ENCODE data around the gene CASP7. TPM values are rescaled to one million over a fixed set of nuclear protein-coding genes. Genes with fewer than 3 reads are reported as not detected.

The CASP7 gene
- total RNA-seq, 1 donor from 2014 or later = 44.9 TPM

- Mint-ChIP-seq H3K4me3 (ENCODE audit: unreplicated experiment) (no peak overlapping the region), H3K4me1 (ENCODE audit: low read depth, unreplicated experiment) (peaks cover 12% of the 10 kb centered on the region), H3K36me3 (ENCODE audit: low read depth, unreplicated experiment) (no peaks in the 10 kb centered on the region), H3K27ac (ENCODE audit: unreplicated experiment) (no peak overlapping the region), H3K27me3 (ENCODE audit: low read depth, unreplicated experiment) (peaks cover 4% of the 10 kb centered on the region), H3K9me3 (ENCODE audit: unreplicated experiment) (no peaks in the 10 kb centered on the region)
- H3K9ac ChIP-seq (ENCODE audit: low read length) = no peak overlapping the region
- H3K9me3 ChIP-seq (ENCODE audit: insufficient read depth, low read depth, low read length) = no peaks in the 10 kb centered on the region
- DNase-seq (ENCODE audit: low read depth) (no peak), FAIRE-seq (peak; percentile 13)
- TF ChIP-seq, protein P1, sequence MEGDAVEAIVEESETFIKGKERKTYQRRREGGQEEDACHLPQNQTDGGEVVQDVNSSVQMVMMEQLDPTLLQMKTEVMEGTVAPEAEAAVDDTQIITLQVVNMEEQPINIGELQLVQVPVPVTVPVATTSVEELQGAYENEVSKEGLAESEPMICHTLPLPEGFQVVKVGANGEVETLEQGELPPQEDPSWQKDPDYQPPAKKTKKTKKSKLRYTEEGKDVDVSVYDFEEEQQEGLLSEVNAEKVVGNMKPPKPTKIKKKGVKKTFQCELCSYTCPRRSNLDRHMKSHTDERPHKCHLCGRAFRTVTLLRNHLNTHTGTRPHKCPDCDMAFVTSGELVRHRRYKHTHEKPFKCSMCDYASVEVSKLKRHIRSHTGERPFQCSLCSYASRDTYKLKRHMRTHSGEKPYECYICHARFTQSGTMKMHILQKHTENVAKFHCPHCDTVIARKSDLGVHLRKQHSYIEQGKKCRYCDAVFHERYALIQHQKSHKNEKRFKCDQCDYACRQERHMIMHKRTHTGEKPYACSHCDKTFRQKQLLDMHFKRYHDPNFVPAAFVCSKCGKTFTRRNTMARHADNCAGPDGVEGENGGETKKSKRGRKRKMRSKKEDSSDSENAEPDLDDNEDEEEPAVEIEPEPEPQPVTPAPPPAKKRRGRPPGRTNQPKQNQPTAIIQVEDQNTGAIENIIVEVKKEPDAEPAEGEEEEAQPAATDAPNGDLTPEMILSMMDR (IDR thresholded peaks at IDR 0.05; ENCODE audit: insufficient read depth, low read depth, low read length) = no peak
- no peak for TF ChIP-seq EZH2 (IDR thresholded peaks at IDR 0.05; ENCODE audit: insufficient read depth, low read length)
- no peaks in the 10 kb centered on the region for H3K36me3 ChIP-seq (ENCODE audit: insufficient read depth, low read length)
- peaks cover 11% of the 10 kb centered on the region for H3K4me1 ChIP-seq (ENCODE audit: insufficient read depth, low read length)
- no peak overlapping the region for H3K4me3 ChIP-seq (ENCODE audit: insufficient read depth, low read depth, low read length)
- H3K27me3 ChIP-seq (ENCODE audit: insufficient read depth, low read length) = peaks cover 4% of the 10 kb centered on the region
- H4K20me1 ChIP-seq (ENCODE audit: insufficient read depth, low read length) = no peaks in the 10 kb centered on the region
- no peak overlapping the region for H2AFZ ChIP-seq (ENCODE audit: low read depth, low read length)
- H3K79me2 ChIP-seq (ENCODE audit: insufficient read depth, low read length) = no peaks in the 10 kb centered on the region
- H3K4me2 ChIP-seq (ENCODE audit: low read length) = no peak overlapping the region
- H3K27ac ChIP-seq (ENCODE audit: low read depth, low read length) = no peak overlapping the region
Measured at GRCh38 chr10:113643183-113643582, 36.5 kb upstream of the CASP7 start.

DNA sequence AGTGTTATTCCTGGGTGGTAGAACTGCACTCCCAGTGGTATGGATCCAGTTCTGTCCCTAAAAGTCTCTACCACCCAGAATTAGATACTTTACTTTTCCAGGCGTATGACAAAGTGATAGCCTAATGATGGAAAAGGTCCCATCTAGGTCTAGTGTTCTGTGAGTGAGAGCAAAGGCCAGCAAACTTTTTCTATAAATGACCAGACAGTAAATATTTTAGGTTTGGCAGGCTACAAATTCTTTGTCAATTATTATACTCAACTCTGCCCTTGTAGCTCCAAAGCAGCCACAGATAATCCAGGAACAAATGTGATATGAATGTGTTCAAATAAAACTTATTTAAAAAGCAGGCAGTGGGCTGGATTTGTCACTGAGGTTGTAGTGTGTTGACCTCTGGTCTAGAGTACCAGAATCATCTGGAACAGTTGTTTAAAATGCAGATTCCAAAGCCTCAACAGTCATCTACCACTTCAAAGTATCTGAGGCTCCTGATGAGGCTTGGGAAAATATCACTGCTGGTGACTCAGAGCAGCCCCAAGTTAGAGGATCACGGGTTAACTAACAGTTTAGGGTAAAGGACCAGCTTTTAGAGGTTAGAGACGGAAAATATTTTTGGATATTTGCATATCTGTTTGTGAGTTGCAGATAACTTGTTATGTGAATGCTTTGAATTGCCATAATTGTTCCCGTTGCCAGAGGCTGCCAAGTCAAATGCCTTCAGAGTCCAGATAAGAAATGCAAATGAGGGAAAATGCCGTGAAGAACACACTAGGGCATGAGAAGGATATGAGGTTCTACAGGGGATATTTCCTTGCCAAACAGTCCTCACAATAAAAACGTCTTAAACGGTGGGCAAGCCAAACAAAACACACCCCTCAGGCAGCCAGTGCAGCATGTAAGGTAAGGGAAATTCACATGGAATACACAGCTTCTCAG, 35.3 kb upstream of the CASP7 start:
- no peak overlapping the region for H3K4me3 Mint-ChIP-seq (ENCODE audit: unreplicated experiment)
- Histone ChIP-seq H3K4me1 (ENCODE audit: insufficient read depth, low read length) (peaks cover 11% of the 10 kb centered on the region), H4K20me1 (ENCODE audit: insufficient read depth, low read length) (no peaks in the 10 kb centered on the region), H3K27me3 (ENCODE audit: insufficient read depth, low read length) (peaks cover 4% of the 10 kb centered on the region), H2AFZ (ENCODE audit: low read depth, low read length) (no peak overlapping the region), H3K79me2 (ENCODE audit: insufficient read depth, low read length) (no peaks in the 10 kb centered on the region), H3K9me3 (ENCODE audit: insufficient read depth, low read depth, low read length) (no peaks in the 10 kb centered on the region), H3K27ac (ENCODE audit: low read depth, low read length) (peak overlapping the region; percentile 41), H3K9ac (ENCODE audit: low read length) (peak overlapping the region; percentile 13), H3K36me3 (ENCODE audit: insufficient read depth, low read length) (no peaks in the 10 kb centered on the region), H3K4me2 (ENCODE audit: low read length) (peak overlapping the region; percentile 59), H3K4me3 (ENCODE audit: insufficient read depth, low read depth, low read length) (peak overlapping the region; percentile 8)
- no peaks in the 10 kb centered on the region for H3K9me3 Mint-ChIP-seq (ENCODE audit: unreplicated experiment)
- H3K4me1 Mint-ChIP-seq (ENCODE audit: low read depth, unreplicated experiment) = peaks cover 14% of the 10 kb centered on the region
- H3K27ac Mint-ChIP-seq (ENCODE audit: unreplicated experiment) = peak overlapping the region; percentile 62
- H3K27me3 Mint-ChIP-seq (ENCODE audit: low read depth, unreplicated experiment) = peaks cover 2% of the 10 kb centered on the region
- peak; percentile 54 for FAIRE-seq
- H3K36me3 Mint-ChIP-seq (ENCODE audit: low read depth, unreplicated experiment) = no peaks in the 10 kb centered on the region
- TF ChIP-seq, protein P1 (IDR thresholded peaks at IDR 0.05; ENCODE audit: insufficient read depth, low read depth, low read length) = no peak
- TF ChIP-seq EZH2 (IDR thresholded peaks at IDR 0.05; ENCODE audit: insufficient read depth, low read length) = no peak
- DNase-seq (ENCODE audit: low read depth) = peak; percentile 82
